Thyroid gland (tissue), 4 donors: ENCODE measurements around the gene TMX4. TPM values are rescaled to one million over a fixed set of nuclear protein-coding genes. Genes with fewer than 3 reads are reported as not detected.

Experiments used
- DNase-seq, 2 donors: peaks; one replicate each; pipeline ENCODE4 v3.0.0-alpha.2; 2019
- H3K27ac ChIP-seq, 3 donors: fragments of 200-600 bp; sonication (generic); 1 replicate in 2 of 3; 2 replicates in 1 of 3; pipeline ENCODE4 v1.5.1; 2016 to 2019; ENCODE audit warnings: mild to moderate bottlenecking in 1 of 3, moderate library complexity in 1 of 3
- H3K27me3 ChIP-seq: fragments of 200-600 bp; sonication (generic); one replicate; pipeline ENCODE4 v1.5.1; 2019
- H3K36me3 ChIP-seq, 2 donors: fragments of 200-600 bp; sonication (generic); one replicate each; pipeline ENCODE4 v1.5.1; 2016 to 2019
- H3K4me1 ChIP-seq, 2 donors: fragments of 200-600 bp; sonication (generic); one replicate each; pipeline ENCODE4 v1.5.1; 2017 to 2019
- H3K4me3 ChIP-seq, 3 donors: fragments of 200-600 bp; sonication (generic); replicated peaks in 1 of 3; 1 replicate in 2 of 3; 2 replicates in 1 of 3; pipeline ENCODE4 v1.5.1; 2016; ENCODE audit warnings: mild to moderate bottlenecking in 1 of 3
- H3K9me3 ChIP-seq: fragments of 200-600 bp; sonication (generic); one replicate; pipeline ENCODE4 v1.5.1; 2017
- POLR2A ChIP-seq, 2 donors: fragments of 450-650 bp; IDR thresholded peaks; one replicate each; pipeline ENCODE4 v1.6.1; 2017; ENCODE audit warnings: antibody characterized with exemption in 2 of 2, mild to moderate bottlenecking in 2 of 2, moderate library complexity in 1 of 2
- WGBS, 2 donors: methylation state at CpG; one replicate each; pipeline ENCODE4 v1.1.5; 2017; 5-methylcytosine and 5-hydroxymethylcytosine counted together
- intact Hi-C: fragments of 100-400 bp; cut with DNase I; formaldehyde crosslinking; loops from one replicate; pipeline ENCODE4 v1.15.1; 2023
- total RNA-seq, 4 donors: library from RNA; depleted of rRNA; stranded (reverse); fragments of >200 nt; gene quantifications; one replicate each; pipeline ENCODE4 v1.2.3, GENCODE V29; 2016
- TF ChIP-seq, protein P1 (sequence below), 6 experiments: fragments of 200-600 bp in 3 of 6; fragments of 450-650 bp in 3 of 6; sonication (generic) in 3 of 6; IDR thresholded peaks; one replicate each; pipeline ENCODE4 v1.5.1; 2016 to 2019; ENCODE audit warnings: antibody characterized with exemption in 6 of 6, mild to moderate bottlenecking in 2 of 6, inconsistent platforms in 1 of 6, moderate library complexity in 1 of 6

TMX4 gene
- total RNA-seq, 4 donors from 2014 or later: 49.0 to 63.8 (median 57.9) TPM

DNA sequence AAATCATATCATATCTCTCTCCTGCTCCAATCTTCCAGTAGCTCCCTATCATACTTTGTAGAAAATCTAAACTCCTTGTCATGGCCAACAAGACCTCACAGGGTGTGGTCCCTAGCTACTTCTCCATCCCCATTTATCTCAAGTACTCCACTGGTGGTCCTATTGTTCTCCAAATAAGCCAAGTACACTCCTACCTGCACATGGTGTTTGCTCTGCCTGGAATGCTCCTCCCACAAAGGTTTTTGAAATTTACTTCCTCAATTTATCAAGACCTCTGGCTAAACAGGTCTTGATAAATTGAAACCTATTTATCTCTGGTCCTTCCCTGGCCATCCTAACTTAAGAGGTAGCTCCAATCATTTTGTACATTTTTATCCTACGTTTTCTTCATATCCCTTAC lies 12.1 kb downstream of the TMX4 start:
- Histone ChIP-seq H3K4me1 (peaks cover 0 to 3% of the 10 kb centered on the region in 2 donors), H3K4me3 (no peak overlapping the region), H3K27me3 (no peaks in the 10 kb centered on the region), H3K27ac (no peak overlapping the region), H3K36me3 (peaks cover 0 to 4% of the 10 kb centered on the region in 2 donors), H3K9me3 (no peaks in the 10 kb centered on the region)
- intact Hi-C loops: no loop called here
- no peak for DNase-seq
- 94 to 98% methylated on average over 1 of the region's 1 CpG for WGBS, 2 donors
- TF ChIP-seq, protein P1, sequence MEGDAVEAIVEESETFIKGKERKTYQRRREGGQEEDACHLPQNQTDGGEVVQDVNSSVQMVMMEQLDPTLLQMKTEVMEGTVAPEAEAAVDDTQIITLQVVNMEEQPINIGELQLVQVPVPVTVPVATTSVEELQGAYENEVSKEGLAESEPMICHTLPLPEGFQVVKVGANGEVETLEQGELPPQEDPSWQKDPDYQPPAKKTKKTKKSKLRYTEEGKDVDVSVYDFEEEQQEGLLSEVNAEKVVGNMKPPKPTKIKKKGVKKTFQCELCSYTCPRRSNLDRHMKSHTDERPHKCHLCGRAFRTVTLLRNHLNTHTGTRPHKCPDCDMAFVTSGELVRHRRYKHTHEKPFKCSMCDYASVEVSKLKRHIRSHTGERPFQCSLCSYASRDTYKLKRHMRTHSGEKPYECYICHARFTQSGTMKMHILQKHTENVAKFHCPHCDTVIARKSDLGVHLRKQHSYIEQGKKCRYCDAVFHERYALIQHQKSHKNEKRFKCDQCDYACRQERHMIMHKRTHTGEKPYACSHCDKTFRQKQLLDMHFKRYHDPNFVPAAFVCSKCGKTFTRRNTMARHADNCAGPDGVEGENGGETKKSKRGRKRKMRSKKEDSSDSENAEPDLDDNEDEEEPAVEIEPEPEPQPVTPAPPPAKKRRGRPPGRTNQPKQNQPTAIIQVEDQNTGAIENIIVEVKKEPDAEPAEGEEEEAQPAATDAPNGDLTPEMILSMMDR (IDR thresholded peaks at IDR 0.05): no peak
- TF ChIP-seq POLR2A (IDR thresholded peaks at IDR 0.05): no peak

DNA sequence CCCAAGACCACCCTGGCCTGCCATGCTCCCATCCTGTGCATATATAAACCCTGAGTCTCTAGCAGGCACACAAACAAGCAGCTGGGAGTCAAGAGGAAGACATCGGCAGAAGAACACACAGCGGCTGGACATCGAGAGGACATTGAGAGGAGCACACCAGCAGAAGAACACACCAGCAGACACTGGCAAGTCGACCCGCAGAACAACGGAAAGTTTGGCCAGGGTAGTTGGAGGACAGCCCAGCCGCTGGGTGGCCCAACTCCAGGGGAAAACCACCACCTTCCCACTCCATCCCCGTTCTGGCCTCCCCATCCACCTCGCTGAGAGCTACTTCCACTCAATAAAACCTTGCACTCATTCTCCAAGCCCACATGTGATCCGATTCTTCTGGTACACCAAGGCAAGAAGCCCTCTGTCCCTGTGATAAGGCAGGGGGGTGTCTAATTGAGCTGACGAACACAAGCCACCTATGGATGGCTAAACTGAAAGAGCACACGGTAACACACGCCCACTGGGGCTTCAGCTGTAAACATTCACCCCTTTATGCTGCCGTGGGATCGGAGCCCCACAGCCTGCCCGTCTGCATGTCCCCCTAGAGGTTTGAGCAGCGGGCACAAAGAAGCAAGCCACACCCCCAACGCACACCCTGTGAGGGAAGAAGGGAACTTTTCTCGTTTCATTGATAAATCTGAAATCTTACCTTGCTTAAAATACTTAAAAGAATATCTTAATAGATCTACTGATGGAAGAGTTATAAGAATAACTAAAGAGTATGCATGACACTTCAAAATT lies 13.8 kb downstream of the TMX4 start:
- peaks cover 0 to 4% of the 10 kb centered on the region in 2 donors for H3K36me3 ChIP-seq
- no peaks in the 10 kb centered on the region for H3K4me1 ChIP-seq
- 93 to 94% methylated on average over 19 of the region's 19 CpGs for WGBS, 2 donors
- intact Hi-C loops: no loop called here
- no peak for DNase-seq
- H3K27me3 ChIP-seq: no peaks in the 10 kb centered on the region
- H3K27ac ChIP-seq: no peak overlapping the region
- no peak for TF ChIP-seq POLR2A (IDR thresholded peaks at IDR 0.05)
- TF ChIP-seq, protein P1 (IDR thresholded peaks at IDR 0.05): no peak
- H3K9me3 ChIP-seq: no peaks in the 10 kb centered on the region
- H3K4me3 ChIP-seq: no peak overlapping the region

DNA sequence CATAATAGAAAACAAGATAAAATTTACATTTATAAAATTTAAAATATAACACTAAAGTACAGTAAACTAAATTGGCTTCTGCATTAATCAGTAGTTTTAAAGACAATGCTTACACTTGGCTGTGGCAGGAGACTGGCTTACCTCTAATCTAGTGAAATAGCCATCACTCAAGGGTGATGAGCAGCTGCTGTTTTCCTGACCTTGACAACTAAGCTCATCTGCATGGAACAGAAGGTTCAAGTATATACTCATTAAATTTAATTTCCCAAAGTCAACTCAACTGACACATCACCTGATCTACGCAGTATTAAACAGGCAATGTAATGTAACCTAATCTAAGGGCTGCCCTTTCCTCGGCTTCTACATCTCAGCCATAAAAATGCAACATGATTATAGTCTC lies 14.5 kb downstream of the TMX4 start:
- WGBS, 2 donors: 97 to 100% methylated on average over 2 of the region's 2 CpGs
- Histone ChIP-seq H3K27me3 (no peaks in the 10 kb centered on the region), H3K27ac (no peak overlapping the region), H3K9me3 (no peaks in the 10 kb centered on the region), H3K4me3 (no peak overlapping the region), H3K4me1 (no peaks in the 10 kb centered on the region), H3K36me3 (peaks cover 0 to 8% of the 10 kb centered on the region in 2 donors)
- no peak for TF ChIP-seq POLR2A (IDR thresholded peaks at IDR 0.05)
- TF ChIP-seq, protein P1 (IDR thresholded peaks at IDR 0.05): no peak
- intact Hi-C loops: no loop called here
- DNase-seq: no peak

DNA sequence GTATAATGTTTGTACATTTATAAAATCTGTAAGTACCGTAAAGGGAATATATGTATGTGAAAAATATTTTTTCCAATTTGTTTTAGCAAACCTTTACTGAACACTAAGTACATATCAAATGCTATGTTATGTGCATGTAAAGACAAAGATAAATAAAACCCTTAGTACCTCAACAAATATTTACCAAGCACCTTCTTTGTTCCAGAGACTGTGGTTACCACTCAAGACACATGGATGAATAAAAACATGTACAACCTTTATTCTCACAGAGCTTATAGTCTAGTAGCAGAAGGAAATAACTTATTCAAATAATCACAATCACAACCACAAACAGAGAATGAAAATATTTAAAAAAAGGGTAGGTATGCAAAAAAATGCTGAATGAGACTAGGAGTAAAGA lies 17.5 kb downstream of the TMX4 start:
- peaks cover 0 to 18% of the 10 kb centered on the region in 2 donors for H3K36me3 ChIP-seq
- WGBS, 2 donors: 97 to 98% methylated on average over 1 of the region's 1 CpG

DNA sequence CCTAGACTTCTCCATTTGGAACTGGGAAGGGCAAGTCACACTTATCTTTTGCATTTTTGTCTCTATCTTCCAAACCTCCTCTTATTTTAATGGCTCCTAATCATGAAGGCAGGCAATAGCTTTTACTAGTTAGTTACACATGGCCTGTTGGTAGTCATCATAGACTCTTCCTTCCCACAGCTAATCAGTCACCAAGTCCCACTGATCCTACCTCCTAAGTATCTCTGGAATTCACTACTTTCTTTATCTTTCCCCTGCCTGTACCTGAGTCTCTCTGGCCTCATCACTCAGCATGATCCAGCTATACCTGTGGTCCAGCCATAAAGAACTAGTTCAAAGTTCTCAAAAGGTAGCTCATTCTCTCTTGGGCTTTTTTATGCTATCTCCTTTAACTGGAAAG lies 18.8 kb downstream of the TMX4 start:
- H3K9me3 ChIP-seq: no peaks in the 10 kb centered on the region
- H3K36me3 ChIP-seq: peaks cover 0 to 23% of the 10 kb centered on the region in 2 donors
- intact Hi-C loops: no loop called here
- H3K4me3 ChIP-seq: no peak overlapping the region
- no peaks in the 10 kb centered on the region for H3K4me1 ChIP-seq
- no peak overlapping the region for H3K27ac ChIP-seq
- DNase-seq: no peak
- no peaks in the 10 kb centered on the region for H3K27me3 ChIP-seq
- TF ChIP-seq POLR2A (IDR thresholded peaks at IDR 0.05): no peak
- TF ChIP-seq, protein P1 (IDR thresholded peaks at IDR 0.05): no peak

More for the DNA sequence above, 17.5 kb downstream of the TMX4 start:
- no peak overlapping the region for H3K4me3 ChIP-seq
- intact Hi-C loops: no loop called here
- no peak overlapping the region for H3K27ac ChIP-seq
- DNase-seq: no peak
- no peaks in the 10 kb centered on the region for H3K9me3 ChIP-seq
- H3K27me3 ChIP-seq: no peaks in the 10 kb centered on the region
- H3K4me1 ChIP-seq: no peaks in the 10 kb centered on the region
- no peak for TF ChIP-seq POLR2A (IDR thresholded peaks at IDR 0.05)
- TF ChIP-seq, protein P1 (IDR thresholded peaks at IDR 0.05): no peak
